Mesodermal cell (in vitro differentiated cells): ENCODE results near the gene GINS1.

Source experiments
- H3K27ac ChIP-seq: 2 replicates; pipeline ENCODE4 v1.7.0; 2013; ENCODE audit warnings: mild to moderate bottlenecking, low read depth, low read length, moderate library complexity; ENCODE audit not compliant: severe bottlenecking
- H3K36me3 ChIP-seq: 2 replicates; pipeline ENCODE4 v1.7.1; 2013; ENCODE audit warnings: mild to moderate bottlenecking, low read length, moderate library complexity; ENCODE audit not compliant: control insufficient read depth, insufficient read depth
- H3K4me1 ChIP-seq: one replicate; pipeline ENCODE4 v1.7.1; 2013; ENCODE audit warnings: mild to moderate bottlenecking, low read length; ENCODE audit not compliant: insufficient read depth, control insufficient read depth, poor library complexity, severe bottlenecking
- H3K4me3 ChIP-seq: 2 replicates; pipeline ENCODE4 v1.7.0; 2013; ENCODE audit warnings: low read length, control low read depth, mild to moderate bottlenecking; ENCODE audit not compliant: insufficient read depth, poor library complexity, severe bottlenecking; ENCODE audit errors: extremely low read depth
- H3K9me3 ChIP-seq: 2 replicates; pipeline ENCODE4 v1.7.1; 2013; ENCODE audit warnings: mild to moderate bottlenecking, low read length, moderate library complexity; ENCODE audit not compliant: control insufficient read depth
- WGBS, 2 experiments: methylation state at CpG; one replicate each; pipeline ENCODE4 v1.1.5; 2013; ENCODE audit warnings: missing lambda C conversion rate in 2 of 2; ENCODE audit not compliant: insufficient coverage in 2 of 2; 5-methylcytosine and 5-hydroxymethylcytosine counted together

The GINS1 gene

GRCh38 chr20:25476106-25477013, 68.9 kb downstream of the GINS1 start:
- Histone ChIP-seq H3K27ac (no peak overlapping the region), H3K36me3 (peaks cover 64% of the 10 kb centered on the region), H3K4me3 (no peak overlapping the region), H3K4me1 (no peaks in the 10 kb centered on the region), H3K9me3 (no peaks in the 10 kb centered on the region)
- WGBS, 2 experiments = 94 to 97% methylated on average over 37 to 48 of the region's 52 CpGs

- Histone ChIP-seq H3K27ac (no peak overlapping the region), H3K4me1 (no peaks in the 10 kb centered on the region), H3K36me3 (peaks cover 66% of the 10 kb centered on the region), H3K9me3 (no peaks in the 10 kb centered on the region), H3K4me3 (no peak overlapping the region)
- WGBS, 2 experiments = 95 to 96% methylated on average over 27 to 28 of the region's 28 CpGs
Measured at GRCh38 chr20:25477014-25477882, 69.8 kb downstream of the GINS1 start.

- WGBS, 2 experiments = 94 to 95% methylated on average over 23 to 24 of the region's 24 CpGs
- no peak overlapping the region for H3K27ac ChIP-seq
- no peak overlapping the region for H3K4me3 ChIP-seq
- peaks cover 67% of the 10 kb centered on the region for H3K36me3 ChIP-seq
- H3K4me1 ChIP-seq = no peaks in the 10 kb centered on the region
- no peaks in the 10 kb centered on the region for H3K9me3 ChIP-seq
Measured at GRCh38 chr20:25478889-25479568, 71.6 kb downstream of the GINS1 start.

- 88 to 95% methylated on average over 2 to 5 of the region's 5 CpGs for WGBS, 2 experiments
- peaks cover 73% of the 10 kb centered on the region for H3K36me3 ChIP-seq
Measured at GRCh38 chr20:25479638-25480037, 72.2 kb downstream of the GINS1 start.

GRCh38 chr20:25480156-25480555, 72.7 kb downstream of the GINS1 start:
- Histone ChIP-seq H3K4me3 (no peak overlapping the region), H3K27ac (no peak overlapping the region), H3K36me3 (peaks cover 78% of the 10 kb centered on the region), H3K9me3 (no peaks in the 10 kb centered on the region), H3K4me1 (no peaks in the 10 kb centered on the region)
- 96 to 100% methylated on average over 6 to 7 of the region's 7 CpGs for WGBS, 2 experiments

More at GRCh38 chr20:25479638-25480037, 72.2 kb downstream of the GINS1 start:
- Histone ChIP-seq H3K4me1 (no peaks in the 10 kb centered on the region), H3K9me3 (no peaks in the 10 kb centered on the region), H3K4me3 (no peak overlapping the region), H3K27ac (no peak overlapping the region)

- H3K9me3 ChIP-seq = no peaks in the 10 kb centered on the region
- H3K4me1 ChIP-seq = no peaks in the 10 kb centered on the region
- H3K4me3 ChIP-seq = no peak overlapping the region
- no peak overlapping the region for H3K27ac ChIP-seq
- peaks cover 76% of the 10 kb centered on the region for H3K36me3 ChIP-seq
- WGBS, 2 experiments = 92 to 97% methylated on average over 7 to 8 of the region's 9 CpGs
Measured at GRCh38 chr20:25480797-25481196, 73.3 kb downstream of the GINS1 start.

GRCh38 chr20:25481235-25481917, 73.9 kb downstream of the GINS1 start:
- Histone ChIP-seq H3K4me3 (no peak overlapping the region), H3K4me1 (no peaks in the 10 kb centered on the region), H3K9me3 (no peaks in the 10 kb centered on the region), H3K27ac (no peak overlapping the region), H3K36me3 (peaks cover 73% of the 10 kb centered on the region)
- 90 to 92% methylated on average over 10 to 11 of the region's 11 CpGs for WGBS, 2 experiments

GRCh38 chr20:25481918-25482253, 74.4 kb downstream of the GINS1 start:
- Histone ChIP-seq H3K9me3 (no peaks in the 10 kb centered on the region), H3K4me3 (no peak overlapping the region), H3K36me3 (peaks cover 74% of the 10 kb centered on the region), H3K4me1 (no peaks in the 10 kb centered on the region), H3K27ac (no peak overlapping the region)
- WGBS, 2 experiments = 94 to 97% methylated on average over 11 to 12 of the region's 12 CpGs

GRCh38 chr20:25483431-25484132, 76.1 kb downstream of the GINS1 start:
- H3K4me1 ChIP-seq = no peaks in the 10 kb centered on the region
- no peak overlapping the region for H3K4me3 ChIP-seq
- no peak overlapping the region for H3K27ac ChIP-seq
- no peaks in the 10 kb centered on the region for H3K9me3 ChIP-seq
- peaks cover 75% of the 10 kb centered on the region for H3K36me3 ChIP-seq
- WGBS, 2 experiments = 94 to 97% methylated on average over 11 to 12 of the region's 14 CpGs
